ENCODE data around the gene HM13.
"Not testable (repeated sequence)": the region's sequence is repeated elsewhere in the genome, so short reads cannot be mapped to it uniquely, and the experiment has no call there.

HM13 gene

GRCh38 chr20:31500527-31500926 is 13.7 kb upstream of the HM13 start:
- in situ Hi-C loops (cut with HindIII; ENCODE audit: low sequenced_read_pairs) = no loop called here

- in situ Hi-C loops (cut with HindIII; ENCODE audit: low sequenced_read_pairs) = not testable (repeated sequence)
These were observed 11.2 kb upstream of the HM13 start for GRCh38 chr20:31502884-31503673.

GRCh38 chr20:31505903-31506302 is 8.3 kb upstream of the HM13 start:
- in situ Hi-C loops (cut with HindIII; ENCODE audit: low sequenced_read_pairs) = no loop called here

GRCh38 chr20:31508517-31509244 is 5.6 kb upstream of the HM13 start:
- in situ Hi-C loops (cut with HindIII; ENCODE audit: low sequenced_read_pairs) = no loop called here

GRCh38 chr20:31515072-31515774 is 981 bp downstream of the HM13 start:
- in situ Hi-C loops (cut with HindIII; ENCODE audit: low sequenced_read_pairs) = no loop called here

- in situ Hi-C loops (cut with HindIII; ENCODE audit: low sequenced_read_pairs) = no loop called here
These were observed 1.5 kb downstream of the HM13 start for GRCh38 chr20:31515775-31516107.

GRCh38 chr20:31516166-31516565 is 1.9 kb downstream of the HM13 start:
- in situ Hi-C loops (cut with HindIII; ENCODE audit: low sequenced_read_pairs) = no loop called here

- in situ Hi-C loops (cut with HindIII; ENCODE audit: low sequenced_read_pairs) = no loop called here
These were observed 2.4 kb downstream of the HM13 start for GRCh38 chr20:31516651-31517050.

- in situ Hi-C loops (cut with HindIII; ENCODE audit: low sequenced_read_pairs) = no loop called here
These were observed 3.1 kb downstream of the HM13 start for GRCh38 chr20:31517373-31517772.

- in situ Hi-C loops (cut with HindIII; ENCODE audit: low sequenced_read_pairs) = not testable (repeated sequence)
These were observed 7.0 kb downstream of the HM13 start for GRCh38 chr20:31521267-31521666.

- in situ Hi-C loops (cut with HindIII; ENCODE audit: low sequenced_read_pairs) = no loop called here
These were observed 8.5 kb downstream of the HM13 start for GRCh38 chr20:31522731-31523130.

- in situ Hi-C loops (cut with HindIII; ENCODE audit: low sequenced_read_pairs) = no loop called here
These were observed 9.4 kb downstream of the HM13 start for GRCh38 chr20:31523361-31524283.

GRCh38 chr20:31527266-31527665 is 13.0 kb downstream of the HM13 start:
- in situ Hi-C loops (cut with HindIII; ENCODE audit: low sequenced_read_pairs) = no loop called here

GRCh38 chr20:31535298-31535697 is 21.1 kb downstream of the HM13 start:
- in situ Hi-C loops (cut with HindIII; ENCODE audit: low sequenced_read_pairs) = no loop called here

- in situ Hi-C loops (cut with HindIII; ENCODE audit: low sequenced_read_pairs) = no loop called here
These were observed 22.3 kb downstream of the HM13 start for GRCh38 chr20:31536575-31536974.

GRCh38 chr20:31537116-31537871 is 23.1 kb downstream of the HM13 start:
- in situ Hi-C loops (cut with HindIII; ENCODE audit: low sequenced_read_pairs) = no loop called here

GRCh38 chr20:31537890-31538289 is 23.6 kb downstream of the HM13 start:
- in situ Hi-C loops (cut with HindIII; ENCODE audit: low sequenced_read_pairs) = no loop called here

- in situ Hi-C loops (cut with HindIII; ENCODE audit: low sequenced_read_pairs) = no loop called here
These were observed 24.1 kb downstream of the HM13 start for GRCh38 chr20:31538326-31538725.

GRCh38 chr20:31539636-31540035 is 25.4 kb downstream of the HM13 start:
- in situ Hi-C loops (cut with HindIII; ENCODE audit: low sequenced_read_pairs) = not testable (repeated sequence)

GRCh38 chr20:31540406-31540805 is 26.2 kb downstream of the HM13 start:
- in situ Hi-C loops (cut with HindIII; ENCODE audit: low sequenced_read_pairs) = no loop called here
